Amygdala (tissue), 56 donors: ENCODE measurements around the gene NFKB1.
"Not testable (repeated sequence)": the region's sequence is repeated elsewhere in the genome, so short reads cannot be mapped to it uniquely, and the experiment has no call there.

Experiments
- DNase-seq, 56 donors: peaks; one replicate each; lab custom pipeline; 2025; lab: John Stamatoyannopoulos, UW

Gene NFKB1

GRCh38 chr4:102560571-102561341 is 59.6 kb downstream of the NFKB1 start:
- DNase-seq: no peak

- no peak for DNase-seq
These were observed 61.8 kb downstream of the NFKB1 start for GRCh38 chr4:102563000-102563399.

- DNase-seq: no peak
These were observed 63.4 kb downstream of the NFKB1 start for GRCh38 chr4:102564399-102565059.

- DNase-seq: no peak
These were observed 64.5 kb downstream of the NFKB1 start for GRCh38 chr4:102565696-102566095.

- DNase-seq: no peak
These were observed 65.3 kb downstream of the NFKB1 start for GRCh38 chr4:102566426-102566825.

- DNase-seq: no peak
These were observed 66.3 kb downstream of the NFKB1 start for GRCh38 chr4:102567427-102567826.

- DNase-seq: no peak
These were observed 68.0 kb downstream of the NFKB1 start for GRCh38 chr4:102569200-102569599.

GRCh38 chr4:102570211-102570610 is 69.1 kb downstream of the NFKB1 start:
- not testable (repeated sequence) for DNase-seq

- no peak for DNase-seq
These were observed 71.3 kb downstream of the NFKB1 start for GRCh38 chr4:102572452-102572851.

GRCh38 chr4:102574317-102574716 is 73.2 kb downstream of the NFKB1 start:
- no peak for DNase-seq

GRCh38 chr4:102575369-102576129 is 74.4 kb downstream of the NFKB1 start:
- no peak for DNase-seq

- no peak for DNase-seq
These were observed 77.1 kb downstream of the NFKB1 start for GRCh38 chr4:102578270-102578669.

- DNase-seq: peak in 13 of 56 donors; percentile 1 to 27 (median 6)
These were observed 77.7 kb downstream of the NFKB1 start for GRCh38 chr4:102578819-102579218.

GRCh38 chr4:102579794-102580462 is 78.8 kb downstream of the NFKB1 start:
- no peak for DNase-seq

- no peak for DNase-seq
These were observed 79.3 kb downstream of the NFKB1 start for GRCh38 chr4:102580463-102580842.

- DNase-seq: no peak
These were observed 82.9 kb downstream of the NFKB1 start for GRCh38 chr4:102584091-102584490.

- no peak for DNase-seq
These were observed 84.2 kb downstream of the NFKB1 start for GRCh38 chr4:102585329-102585728.

- DNase-seq: no peak
These were observed 85.0 kb downstream of the NFKB1 start for GRCh38 chr4:102586002-102586643.

GRCh38 chr4:102586644-102587021 is 85.5 kb downstream of the NFKB1 start:
- DNase-seq: no peak

GRCh38 chr4:102589743-102590142 is 88.6 kb downstream of the NFKB1 start:
- DNase-seq: no peak
